ENCODE measurements around the gene PCDHGA1. TPM values are rescaled to one million over a fixed set of nuclear protein-coding genes. Genes with fewer than 3 reads are reported as not detected.

Gene PCDHGA1
- total RNA-seq, 1 donor from 2014 or later, result 3.0 TPM

- intact Hi-C loops (cut with micrococcal nuclease), result no loop called here
- ATAC-seq, result no peak
- DNase-seq, result no peak
These were observed 165.7 kb downstream of the PCDHGA1 start for GRCh38 chr5:141496038-141496437.

- ATAC-seq (no peak), DNase-seq (no peak)
- intact Hi-C loops (cut with micrococcal nuclease), result no loop called here
These were observed 171.4 kb downstream of the PCDHGA1 start for GRCh38 chr5:141501761-141502160.

DNA sequence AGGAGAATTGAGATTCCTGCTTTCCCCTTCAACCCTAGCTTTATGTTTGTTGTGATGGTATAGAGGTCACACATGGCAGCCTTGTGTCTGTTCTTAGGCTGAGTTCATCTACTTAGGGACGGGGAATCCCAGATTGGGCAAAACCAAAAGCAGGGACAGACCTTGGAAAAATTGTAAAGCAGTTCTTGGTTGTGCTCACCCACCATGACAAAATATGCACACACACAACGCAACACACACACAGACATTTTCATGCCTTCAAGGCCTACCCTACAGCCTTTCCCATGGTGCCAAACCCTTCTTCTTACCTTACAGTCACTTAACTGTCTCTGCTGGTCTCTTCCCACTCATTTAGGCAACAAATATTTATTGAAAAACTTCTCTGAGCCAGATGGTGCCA is 173.4 kb downstream of the PCDHGA1 start:
- intact Hi-C loops (cut with micrococcal nuclease), result no loop called here
- DNase-seq (no peak), ATAC-seq (no peak)

DNA sequence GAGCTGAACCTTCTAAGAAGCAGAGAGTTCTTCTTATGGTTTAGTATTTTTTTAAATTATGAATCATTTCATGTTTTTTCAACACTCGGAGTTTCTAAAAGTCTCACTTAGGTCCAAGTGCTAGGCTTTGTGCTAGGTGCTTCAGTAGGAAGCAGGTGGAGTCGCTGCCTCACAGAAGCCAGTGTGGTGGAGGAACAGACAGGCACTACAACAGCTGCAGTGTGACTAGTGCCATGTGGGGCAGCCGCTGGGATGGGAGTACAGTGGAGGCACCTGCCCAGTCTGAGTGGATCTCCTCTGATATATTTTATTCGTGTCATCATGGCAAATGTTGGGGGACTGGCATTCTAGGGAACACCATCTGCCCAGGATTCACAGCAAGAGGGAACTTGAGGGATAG is 173.9 kb downstream of the PCDHGA1 start:
- ATAC-seq (no peak), DNase-seq (no peak)
- intact Hi-C loops (cut with micrococcal nuclease), result no loop called here

GRCh38 chr5:141506381-141507155 is 176.3 kb downstream of the PCDHGA1 start:
- ATAC-seq (no peak), DNase-seq (no peak)
- intact Hi-C loops (cut with micrococcal nuclease), result no loop called here

DNA sequence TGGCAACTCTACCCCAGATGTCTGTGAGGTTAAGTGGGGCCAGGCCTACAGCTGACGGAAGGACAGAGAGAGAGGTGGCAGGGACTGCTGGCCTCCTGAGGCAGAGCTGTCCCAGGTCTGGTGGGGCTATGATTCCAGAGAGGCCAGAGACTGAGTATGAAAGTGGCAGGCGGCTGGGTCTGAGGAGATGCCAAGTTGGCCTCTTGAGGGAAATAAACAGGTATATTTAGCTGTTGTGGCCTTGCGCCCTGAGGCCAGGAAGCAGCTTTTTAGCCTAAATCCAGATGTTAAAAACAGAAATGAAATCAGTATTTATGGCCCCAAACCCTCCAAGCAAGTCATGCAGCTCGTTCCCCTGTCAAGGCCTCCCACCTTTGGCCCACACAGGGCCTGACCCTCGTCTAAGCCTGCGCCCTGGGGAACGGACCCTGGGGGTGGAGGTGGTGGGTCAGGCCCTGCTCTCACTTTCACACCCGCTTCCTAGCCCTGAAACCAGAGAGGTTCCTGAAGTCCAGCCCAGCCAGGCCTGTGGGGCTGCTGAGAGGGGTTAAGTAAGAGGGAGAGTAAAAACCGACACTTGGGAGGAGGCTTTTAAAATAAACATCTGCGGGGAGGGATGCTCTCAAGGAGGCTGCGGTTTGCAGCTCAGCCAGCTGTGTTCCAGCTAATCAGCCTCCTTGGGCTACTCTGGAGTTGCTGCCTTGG is 177.2 kb downstream of the PCDHGA1 start:
- ATAC-seq (peak; percentile 67), DNase-seq (peak; percentile 72)
- intact Hi-C loops (cut with micrococcal nuclease), result no loop called here

- ATAC-seq (peak; percentile 1), DNase-seq (no peak)
- intact Hi-C loops (cut with micrococcal nuclease), result no loop called here
These were observed 178.1 kb downstream of the PCDHGA1 start for GRCh38 chr5:141508440-141508797.

DNA sequence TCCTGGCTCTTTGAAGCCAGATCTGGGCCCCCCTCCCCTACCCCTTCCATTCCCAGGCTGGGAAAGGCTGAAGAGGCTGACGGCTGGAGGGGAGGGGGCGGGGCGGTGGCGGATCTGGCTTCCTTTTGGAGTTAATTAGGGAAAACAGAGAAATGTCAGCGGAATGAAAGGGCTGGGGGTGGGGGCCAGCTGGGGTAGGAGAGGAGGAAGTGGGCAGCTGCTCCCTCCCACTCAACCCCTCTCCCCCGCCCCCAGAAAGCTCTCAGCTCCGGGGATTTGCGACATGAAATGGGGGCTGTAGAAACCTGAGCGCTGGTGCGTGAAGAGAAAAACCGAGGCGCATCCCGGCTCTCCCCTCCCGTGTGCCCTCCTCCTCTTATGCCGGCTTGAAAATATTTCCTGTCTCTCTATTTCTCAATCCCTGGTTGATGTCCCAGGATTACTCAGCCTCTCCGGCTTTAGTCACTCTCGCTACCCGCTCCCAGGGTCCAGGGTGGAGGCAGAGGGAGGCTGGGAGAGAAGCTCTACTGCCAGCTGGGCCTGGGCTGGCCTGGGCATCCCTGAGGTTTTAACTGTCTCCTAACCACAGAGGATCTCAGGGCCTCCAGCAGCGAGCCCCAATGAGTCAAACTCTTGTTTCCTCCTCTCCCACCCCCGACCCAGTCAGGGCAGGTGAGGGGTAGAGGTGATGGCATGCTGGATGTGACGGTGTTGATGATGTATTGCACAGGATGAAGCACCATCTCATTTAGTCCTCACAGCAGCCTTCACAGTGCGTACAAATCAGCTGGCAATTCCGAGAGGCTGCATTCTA is 178.7 kb downstream of the PCDHGA1 start:
- intact Hi-C loops (cut with micrococcal nuclease), result no loop called here
- ATAC-seq (peak; percentile 58), DNase-seq (peak; percentile 77)

DNA sequence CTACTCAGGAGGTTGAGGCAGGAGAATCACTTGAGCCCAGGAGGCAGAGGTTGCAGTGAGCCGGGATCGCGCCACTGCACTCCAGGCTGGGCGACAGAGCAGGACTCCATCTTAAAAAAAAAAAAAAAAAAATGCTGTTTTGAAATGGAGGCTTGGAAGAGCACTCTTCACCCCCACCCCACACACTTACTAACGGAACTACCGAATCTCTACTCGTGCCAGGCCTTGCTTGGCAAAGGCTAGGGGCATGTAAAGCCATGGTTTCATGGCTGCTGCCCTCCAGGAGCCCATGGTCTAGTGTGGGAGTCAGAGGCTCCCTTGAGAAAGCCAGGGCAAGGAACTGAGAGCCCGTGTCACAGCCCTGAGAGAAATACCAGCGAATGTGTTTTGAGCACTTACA is 179.8 kb downstream of the PCDHGA1 start:
- no peak for ATAC-seq
- no peak for DNase-seq
- intact Hi-C loops (cut with micrococcal nuclease), result no loop called here

GRCh38 chr5:141510850-141511601 is 180.7 kb downstream of the PCDHGA1 start:
- ATAC-seq, result no peak
- DNase-seq, result no peak
- intact Hi-C loops (cut with micrococcal nuclease), result no loop called here

DNA sequence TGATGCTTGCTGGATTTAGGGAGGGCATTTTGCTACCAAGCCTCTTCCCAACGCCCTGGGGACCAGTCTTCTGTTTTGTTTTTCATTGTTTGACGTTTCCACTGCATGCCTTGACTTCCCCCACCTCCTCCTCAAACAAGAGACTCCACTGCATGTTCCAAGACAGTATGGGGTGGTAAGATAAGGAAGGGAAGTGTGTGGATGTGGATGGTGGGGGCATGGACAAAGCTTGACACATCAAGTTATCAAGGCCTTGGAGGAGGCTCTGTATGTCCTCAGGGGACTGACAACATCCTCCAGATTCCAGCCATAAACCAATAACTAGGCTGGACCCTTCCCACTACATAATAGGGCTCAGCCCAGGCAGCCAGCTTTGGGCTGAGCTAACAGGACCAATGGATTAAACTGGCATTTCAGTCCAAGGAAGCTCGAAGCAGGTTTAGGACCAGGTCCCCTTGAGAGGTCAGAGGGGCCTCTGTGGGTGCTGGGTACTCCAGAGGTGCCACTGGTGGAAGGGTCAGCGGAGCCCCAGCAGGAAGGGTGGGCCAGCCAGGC is 181.5 kb downstream of the PCDHGA1 start:
- intact Hi-C loops (cut with micrococcal nuclease), result no loop called here
- ATAC-seq, result no peak
- no peak for DNase-seq

DNA sequence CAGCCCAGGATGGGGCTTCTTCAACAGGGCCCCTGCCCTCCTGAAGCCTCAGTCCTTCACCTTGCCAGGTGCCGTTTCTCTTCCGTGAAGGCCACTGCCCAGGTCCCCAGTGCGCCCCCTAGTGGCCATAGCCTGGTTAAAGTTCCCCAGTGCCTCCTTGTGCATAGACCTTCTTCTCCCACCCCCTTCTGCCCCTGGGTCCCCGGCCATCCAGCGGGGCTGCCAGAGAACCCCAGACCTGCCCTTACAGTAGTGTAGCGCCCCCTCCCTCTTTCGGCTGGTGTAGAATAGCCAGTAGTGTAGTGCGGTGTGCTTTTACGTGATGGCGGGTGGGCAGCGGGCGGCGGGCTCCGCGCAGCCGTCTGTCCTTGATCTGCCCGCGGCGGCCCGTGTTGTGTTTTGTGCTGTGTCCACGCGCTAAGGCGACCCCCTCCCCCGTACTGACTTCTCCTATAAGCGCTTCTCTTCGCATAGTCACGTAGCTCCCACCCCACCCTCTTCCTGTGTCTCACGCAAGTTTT is 182.1 kb downstream of the PCDHGA1 start:
- ATAC-seq (peak; percentile 16), DNase-seq (peak; percentile 89)
- intact Hi-C loops (cut with micrococcal nuclease), result no loop called here

DNA sequence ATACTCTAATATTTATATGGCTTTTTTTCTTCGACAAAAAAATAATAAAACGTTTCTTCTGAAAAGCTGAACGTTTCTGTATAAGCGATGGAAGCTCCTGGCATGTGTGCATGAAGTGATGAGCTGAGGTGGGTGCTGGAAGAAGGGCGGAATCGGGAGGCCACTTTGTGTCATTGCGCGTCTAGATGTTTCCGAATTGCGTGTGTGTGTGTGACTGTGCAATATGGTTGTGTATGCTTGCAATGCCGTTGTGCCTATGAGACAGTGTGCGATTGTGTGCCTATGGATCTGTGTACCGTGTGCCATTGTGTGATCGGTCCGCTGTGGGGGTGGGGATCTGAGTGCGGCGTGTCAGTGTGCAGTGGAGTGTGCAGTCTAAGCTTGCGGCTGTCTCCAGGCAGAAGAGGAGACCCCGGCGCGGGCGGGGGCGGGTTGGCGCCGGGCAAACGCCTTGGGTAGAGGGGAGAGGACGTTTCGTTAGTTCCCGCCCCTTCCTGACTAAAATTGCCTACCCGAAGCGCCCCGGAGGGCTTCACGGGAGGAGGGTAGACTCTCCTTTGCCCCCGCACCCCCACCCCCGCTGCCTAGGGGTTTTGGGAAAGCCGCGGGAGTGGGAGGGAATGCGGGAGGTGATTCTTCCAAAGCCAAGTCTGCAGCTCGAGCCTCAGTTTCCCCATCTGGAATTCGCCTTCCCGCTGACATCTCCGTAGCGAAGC is 182.8 kb downstream of the PCDHGA1 start:
- intact Hi-C loops (cut with micrococcal nuclease), result no loop called here
- peak; percentile 30 for ATAC-seq

DNA sequence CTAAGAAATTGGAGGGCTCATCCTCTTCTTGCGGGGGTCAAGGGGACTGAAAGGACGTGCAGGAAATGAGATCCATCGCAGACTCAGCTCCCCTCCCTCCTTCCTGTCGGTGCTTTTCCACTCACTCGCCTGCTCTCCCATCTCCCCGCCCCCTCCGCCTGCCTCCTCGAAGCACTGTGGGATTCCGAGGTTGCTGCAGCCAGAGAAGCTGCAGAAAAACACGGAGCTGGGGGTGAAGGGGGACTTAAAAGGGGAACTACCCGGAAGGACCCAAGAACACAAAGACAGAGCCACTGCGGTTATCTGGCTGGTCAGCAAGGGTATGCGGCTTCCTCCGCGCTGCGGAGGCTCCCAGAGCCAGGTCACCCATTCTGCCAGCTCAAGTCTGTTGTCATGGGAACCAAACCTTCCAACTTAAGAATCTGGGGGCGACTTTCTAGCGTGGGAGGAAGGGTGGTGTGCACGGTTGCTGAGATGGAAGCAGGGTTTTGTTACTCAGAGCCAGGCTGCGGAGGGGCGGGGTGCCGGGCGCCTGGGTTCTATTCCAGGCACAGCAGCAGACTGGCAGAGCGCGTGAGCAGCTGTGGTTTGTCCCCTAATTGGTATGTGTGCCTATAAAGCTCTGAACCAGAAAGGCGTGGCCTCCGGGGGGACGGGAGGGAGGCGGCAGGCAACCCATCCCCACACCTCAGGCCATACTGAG is 183.5 kb downstream of the PCDHGA1 start:
- intact Hi-C loops (cut with micrococcal nuclease), result no loop called here
- ATAC-seq (peak; percentile 67), DNase-seq (peak; percentile 84)

More for the DNA sequence above, 182.8 kb downstream of the PCDHGA1 start:
- peak; percentile 55 for DNase-seq

GRCh38 chr5:141514330-141515133 is 184.2 kb downstream of the PCDHGA1 start:
- ATAC-seq, result peak; percentile 0
- intact Hi-C loops (cut with micrococcal nuclease), result no loop called here

DNA sequence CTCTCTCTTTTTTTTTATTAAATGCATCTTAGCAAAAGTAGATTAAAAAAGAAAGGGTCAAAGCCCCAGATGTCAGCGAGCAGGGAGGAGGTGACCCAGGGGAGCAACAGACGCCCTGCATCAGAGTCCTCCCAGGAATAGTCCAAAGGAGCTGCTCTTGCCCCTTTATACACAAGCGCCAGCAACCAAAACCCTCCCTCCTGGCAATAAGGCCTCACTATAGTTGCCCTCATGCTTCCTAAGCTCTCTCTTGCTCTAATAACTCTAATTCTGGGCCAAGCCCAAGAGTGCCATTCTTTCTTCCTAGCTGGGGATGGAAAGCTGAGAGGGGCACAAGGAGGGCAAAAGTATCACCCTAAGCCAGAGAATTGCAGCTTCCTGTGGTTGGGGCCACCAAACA is 184.8 kb downstream of the PCDHGA1 start:
- intact Hi-C loops (cut with micrococcal nuclease), result no loop called here
- DNase-seq, result no peak
- ATAC-seq, result no peak

More at GRCh38 chr5:141514330-141515133, 184.2 kb downstream of the PCDHGA1 start:
- no peak for DNase-seq

Measured in left ventricle myocardium superior (tissue), 1 donor.